Right renal pelvis (tissue), 4 donors: ENCODE results near the gene MEF2B. TPM values are rescaled to one million over a fixed set of nuclear protein-coding genes. Genes with fewer than 3 reads are reported as not detected.
"Not testable (repeated sequence)": the region's sequence is repeated elsewhere in the genome, so short reads cannot be mapped to it uniquely, and the experiment has no call there.

ENCODE experiments used
- DNase-seq, 4 donors: peaks; one replicate each; pipeline ENCODE4 v3.0.0-alpha.2; 2013; ENCODE audit warnings: low read depth in 4 of 4, low spot score in 3 of 4, missing footprints in 1 of 4
- polyA plus RNA-seq, 4 donors: library from polyadenylated mRNA; unstranded; fragments of 120-200 nt; gene quantifications; one replicate each; pipeline ENCODE4 v1.2.1, GENCODE V29; 2013; ENCODE audit not compliant: insufficient read length in 4 of 4

MEF2B gene
- polyA plus RNA-seq, 4 donors = 1.3 to 1.9 (median 1.5) TPM

GRCh38 chr19:19201697-19202630 is 31.9 kb upstream of the MEF2B start:
- DNase-seq = no peak

GRCh38 chr19:19193926-19194325 is 23.9 kb upstream of the MEF2B start:
- DNase-seq = no peak

GRCh38 chr19:19192910-19193423 is 22.9 kb upstream of the MEF2B start:
- DNase-seq = no peak

- peak; percentile 98 to 100 (median 100) for DNase-seq
Observed at GRCh38 chr19:19192078-19192882, 22.2 kb upstream of the MEF2B start, which contains the start of the genes BORCS8 and RFXANK. Gene BORCS8, minus strand, starts transcription at chr19:19192152. Its CDS starts 35 bp downstream, at chr19:19192117. Gene RFXANK, plus strand, starts transcription at chr19:19192258. Its CDS starts 1,689 bp downstream, at chr19:19193947.

- no peak for DNase-seq
Observed at GRCh38 chr19:19191768-19192077, 21.7 kb upstream of the MEF2B start.

- DNase-seq = no peak
Observed at GRCh38 chr19:19186742-19187141, 16.7 kb upstream of the MEF2B start.

GRCh38 chr19:19185853-19186740 is 16.0 kb upstream of the MEF2B start:
- DNase-seq = no peak

- no peak for DNase-seq
Observed at GRCh38 chr19:19181488-19181998, 11.5 kb upstream of the MEF2B start.

GRCh38 chr19:19179548-19180441 is 9.7 kb upstream of the MEF2B start:
- no peak for DNase-seq

GRCh38 chr19:19176950-19177349 is 6.9 kb upstream of the MEF2B start:
- no peak for DNase-seq

GRCh38 chr19:19173243-19173642 is 3.2 kb upstream of the MEF2B start:
- not testable (repeated sequence) for DNase-seq

- DNase-seq = no peak
Observed at GRCh38 chr19:19171821-19172532, 1.9 kb upstream of the MEF2B start.

GRCh38 chr19:19170873-19171672 is 1.0 kb upstream of the MEF2B start:
- no peak for DNase-seq

GRCh38 chr19:19169236-19170052 is 619 bp downstream of the MEF2B start:
- no peak for DNase-seq

- no peak for DNase-seq
Observed at GRCh38 chr19:19167612-19168011, 2.5 kb downstream of the MEF2B start.

- DNase-seq = no peak
Observed at GRCh38 chr19:19165396-19165795, 4.7 kb downstream of the MEF2B start.

GRCh38 chr19:19162495-19162894 is 7.6 kb downstream of the MEF2B start:
- no peak for DNase-seq
